Fibroblast of pulmonary artery (primary cell): Measurements from ENCODE around the gene SCYGR4.
A peak's percentile ranks its signal among the peaks of the same experiment; 100 is the strongest.

ENCODE experiments used
- DNase-seq: peaks from one replicate; pipeline ENCODE4 v3.0.0-alpha.2; 2010; ENCODE audit warnings: low read depth
- H3K4me3 ChIP-seq: replicated peaks from 2 replicates; pipeline ENCODE4 v1.5.1; 2011; ENCODE audit warnings: low read depth, mild to moderate bottlenecking, control low read depth, low read length, moderate library complexity
- TF ChIP-seq, protein P1 (sequence below): IDR thresholded peaks from 2 replicates; pipeline ENCODE4 v1.5.1; 2011; ENCODE audit warnings: mild to moderate bottlenecking, control low read depth, low read length, inconsistent platforms; ENCODE audit errors: missing control alignments

The SCYGR4 gene, protein sequence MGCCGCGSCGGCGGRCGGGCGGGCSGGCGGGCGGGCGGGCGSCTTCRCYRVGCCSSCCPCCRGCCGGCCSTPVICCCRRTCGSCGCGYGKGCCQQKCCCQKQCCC

DNA sequence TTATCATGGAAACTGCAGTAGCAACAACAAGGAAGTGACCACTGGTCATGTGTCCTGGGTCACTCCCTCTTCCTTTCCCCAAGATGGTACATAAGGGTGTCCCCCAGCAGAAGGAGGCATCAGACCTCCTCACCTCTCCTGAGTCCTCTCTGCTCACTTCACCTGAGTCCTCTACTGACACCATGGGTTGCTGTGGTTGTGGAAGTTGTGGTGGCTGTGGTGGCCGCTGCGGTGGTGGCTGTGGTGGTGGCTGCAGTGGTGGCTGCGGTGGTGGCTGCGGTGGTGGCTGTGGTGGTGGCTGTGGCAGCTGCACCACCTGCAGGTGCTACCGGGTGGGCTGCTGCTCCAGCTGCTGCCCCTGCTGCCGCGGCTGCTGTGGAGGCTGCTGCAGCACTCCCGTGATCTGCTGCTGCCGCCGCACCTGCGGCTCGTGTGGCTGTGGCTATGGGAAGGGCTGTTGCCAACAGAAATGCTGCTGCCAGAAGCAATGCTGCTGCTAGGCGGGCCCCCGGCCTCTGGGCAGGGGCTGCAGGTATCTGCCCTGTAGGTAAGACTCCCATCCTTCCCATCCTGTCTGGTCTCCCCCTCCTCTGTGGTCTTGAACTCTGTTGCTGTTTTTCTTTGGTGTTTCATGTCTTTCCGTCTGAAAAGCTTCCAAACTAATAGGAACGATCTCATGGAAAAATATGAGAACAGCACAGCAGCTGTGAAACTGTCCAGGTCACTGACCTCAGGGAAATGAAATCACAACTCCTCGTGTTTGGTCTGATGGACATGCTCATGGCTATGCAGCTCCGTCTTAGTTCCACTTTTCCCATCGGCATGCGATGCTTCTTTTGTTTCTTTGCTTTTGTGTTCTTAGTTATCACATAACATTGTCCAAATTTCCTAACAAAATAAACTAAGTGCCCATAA lies at the start of gene SCYGR4:
TSS of gene SCYGR4 (plus strand) at position 183 of the 915 bp plus-strand sequence. CDS start at position 183, 0 bp downstream.
- TF ChIP-seq, protein P1, sequence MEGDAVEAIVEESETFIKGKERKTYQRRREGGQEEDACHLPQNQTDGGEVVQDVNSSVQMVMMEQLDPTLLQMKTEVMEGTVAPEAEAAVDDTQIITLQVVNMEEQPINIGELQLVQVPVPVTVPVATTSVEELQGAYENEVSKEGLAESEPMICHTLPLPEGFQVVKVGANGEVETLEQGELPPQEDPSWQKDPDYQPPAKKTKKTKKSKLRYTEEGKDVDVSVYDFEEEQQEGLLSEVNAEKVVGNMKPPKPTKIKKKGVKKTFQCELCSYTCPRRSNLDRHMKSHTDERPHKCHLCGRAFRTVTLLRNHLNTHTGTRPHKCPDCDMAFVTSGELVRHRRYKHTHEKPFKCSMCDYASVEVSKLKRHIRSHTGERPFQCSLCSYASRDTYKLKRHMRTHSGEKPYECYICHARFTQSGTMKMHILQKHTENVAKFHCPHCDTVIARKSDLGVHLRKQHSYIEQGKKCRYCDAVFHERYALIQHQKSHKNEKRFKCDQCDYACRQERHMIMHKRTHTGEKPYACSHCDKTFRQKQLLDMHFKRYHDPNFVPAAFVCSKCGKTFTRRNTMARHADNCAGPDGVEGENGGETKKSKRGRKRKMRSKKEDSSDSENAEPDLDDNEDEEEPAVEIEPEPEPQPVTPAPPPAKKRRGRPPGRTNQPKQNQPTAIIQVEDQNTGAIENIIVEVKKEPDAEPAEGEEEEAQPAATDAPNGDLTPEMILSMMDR: no peak
- H3K4me3 ChIP-seq: no peak within 1 kb of the TSS
- peak; percentile 62 for DNase-seq

DNA sequence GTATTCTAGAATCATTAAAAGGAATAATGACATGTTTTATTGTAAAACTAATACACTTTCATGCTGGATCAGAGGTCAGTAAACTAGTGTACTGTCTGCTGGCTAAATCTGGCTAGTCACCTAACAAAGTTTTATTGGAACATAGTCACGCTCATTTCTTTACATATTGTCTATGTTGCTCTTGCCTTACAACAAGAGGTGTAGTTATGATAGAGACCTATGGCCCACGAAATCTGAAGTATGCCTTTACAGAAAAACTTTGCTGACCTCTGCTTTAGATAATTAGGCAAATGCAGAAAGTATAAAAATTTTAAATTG lies 48.5 kb upstream of the SCYGR4 start:
- H3K4me3 ChIP-seq: no peak overlapping the region
- no peak for DNase-seq
- TF ChIP-seq, protein P1: no peak

DNA sequence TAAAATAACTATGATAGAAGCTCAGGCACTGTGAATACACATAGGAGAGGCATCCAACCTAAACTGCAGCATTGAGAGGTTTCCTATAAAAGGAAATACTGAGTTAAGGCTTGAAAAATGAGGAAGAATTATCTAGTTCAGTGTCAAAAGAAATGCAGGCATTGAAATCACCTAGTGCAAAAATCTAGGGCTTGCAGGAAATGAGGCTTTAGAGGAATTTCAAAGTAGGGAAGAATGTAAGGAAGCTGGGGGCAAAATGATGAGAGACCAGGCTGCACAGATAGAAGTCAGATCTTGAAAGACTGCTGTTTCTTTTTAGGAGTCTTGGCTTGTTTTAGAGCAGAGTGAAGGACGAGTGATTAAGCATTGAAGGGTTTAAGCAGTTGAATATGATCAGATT lies 46.7 kb upstream of the SCYGR4 start:
- TF ChIP-seq, protein P1: no peak
- no peak overlapping the region for H3K4me3 ChIP-seq
- DNase-seq: no peak

DNA sequence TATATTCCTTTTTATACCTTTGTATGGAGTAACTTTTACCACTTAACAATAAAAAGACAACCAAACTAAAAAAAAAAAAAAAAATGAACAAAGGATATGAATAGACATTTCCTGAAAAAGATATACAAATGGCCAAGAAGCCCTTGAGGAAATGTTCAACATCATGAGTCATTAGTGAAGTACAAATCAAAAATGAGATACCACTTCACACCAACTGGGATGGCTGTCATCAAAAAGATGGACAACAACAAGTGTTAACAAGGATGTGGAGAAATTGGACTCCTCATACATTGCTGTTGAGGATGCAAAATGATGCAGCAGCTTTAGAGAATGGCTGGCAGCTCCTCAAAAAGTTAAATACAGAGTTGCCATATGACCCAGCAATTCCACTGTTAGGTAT lies 41.2 kb upstream of the SCYGR4 start:
- TF ChIP-seq, protein P1: no peak
- no peak for DNase-seq
- H3K4me3 ChIP-seq: no peak overlapping the region

DNA sequence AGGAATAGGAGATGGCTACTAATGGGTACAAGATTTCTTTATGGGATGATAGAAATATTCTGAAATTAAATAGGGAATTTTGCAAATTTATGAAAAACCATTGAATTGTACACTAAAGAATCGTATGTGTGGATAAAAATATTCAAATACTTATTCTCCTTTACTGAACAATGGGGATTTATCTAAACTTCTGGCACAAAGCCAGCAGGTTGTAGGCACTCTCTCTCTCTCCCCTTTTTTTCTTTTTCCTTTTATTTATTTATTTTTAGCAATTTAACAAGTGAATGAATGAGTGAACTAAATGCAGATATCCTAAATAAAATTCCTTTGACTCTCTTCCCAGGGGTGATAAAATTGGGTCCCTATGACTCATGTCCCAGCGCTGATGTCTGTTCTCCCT lies 40.5 kb upstream of the SCYGR4 start:
- no peak overlapping the region for H3K4me3 ChIP-seq
- DNase-seq: no peak
- TF ChIP-seq, protein P1: no peak

DNA sequence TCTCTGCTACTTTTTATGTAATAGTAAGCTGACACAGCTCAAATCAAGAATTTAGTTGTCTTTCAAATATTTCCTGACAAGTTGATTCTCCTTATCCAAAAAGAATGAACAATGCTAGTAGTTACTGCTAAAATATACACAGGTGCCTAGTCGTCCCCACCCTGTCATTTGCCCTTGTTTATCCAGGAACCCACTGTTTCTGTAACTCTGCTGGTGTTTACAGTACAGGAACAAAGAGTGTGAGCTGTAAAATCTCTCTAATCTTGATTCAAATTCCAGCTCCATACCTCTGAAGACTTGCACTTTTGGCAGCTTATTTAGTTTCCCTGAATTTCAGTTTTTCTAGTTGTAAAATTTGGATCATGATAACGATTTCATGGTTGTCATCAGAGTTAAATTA lies 39.7 kb upstream of the SCYGR4 start:
- TF ChIP-seq, protein P1: no peak
- DNase-seq: no peak
- no peak overlapping the region for H3K4me3 ChIP-seq
